ENCODE measurements around the gene IDI1.

- TF ChIP-seq SPI1 (IDR thresholded peaks at IDR 0.05; ENCODE audit: borderline replicate concordance, low read depth) (no peak), CTCF (IDR thresholded peaks at IDR 0.05; ENCODE audit: insufficient read depth, low read length) (no peak), POLR2AphosphoS5 (IDR thresholded peaks at IDR 0.05; ENCODE audit: low read depth) (no peak), REST (IDR thresholded peaks at IDR 0.05; ENCODE audit: insufficient replicate concordance, low read depth) (no peak), GABPA (IDR thresholded peaks at IDR 0.05; ENCODE audit: low read depth) (no peak)
Observed at GRCh38 chr10:1029838-1030237, 19.1 kb downstream of the IDI1 start.

All from HL-60 (cell line).